KOPT-K1 (cell line): ENCODE measurements around the gene INTS13.
A peak's percentile ranks its signal among the peaks of the same experiment; 100 is the strongest.

Source experiments
- H3K27ac ChIP-seq: fragments of 200-600 bp; sonication (generic); 2 replicates; pipeline ENCODE4 v1.5.1; 2016; ENCODE audit warnings: antibody characterized with exemption, mild to moderate bottlenecking, low read depth, low read length; ENCODE audit not compliant: poor library complexity, severe bottlenecking
- H3K36me3 ChIP-seq: fragments of 200-600 bp; sonication (generic); 2 replicates; pipeline ENCODE4 v1.5.1; 2017; ENCODE audit warnings: antibody characterized with exemption, mild to moderate bottlenecking, low read length, moderate library complexity; ENCODE audit not compliant: insufficient read depth
- H3K9me3 ChIP-seq: fragments of 200-600 bp; sonication (generic); 2 replicates; pipeline ENCODE4 v1.5.1; 2017; ENCODE audit warnings: antibody characterized with exemption, low read length, mild to moderate bottlenecking; ENCODE audit not compliant: insufficient read depth, poor library complexity, severe bottlenecking

Gene INTS13

DNA sequence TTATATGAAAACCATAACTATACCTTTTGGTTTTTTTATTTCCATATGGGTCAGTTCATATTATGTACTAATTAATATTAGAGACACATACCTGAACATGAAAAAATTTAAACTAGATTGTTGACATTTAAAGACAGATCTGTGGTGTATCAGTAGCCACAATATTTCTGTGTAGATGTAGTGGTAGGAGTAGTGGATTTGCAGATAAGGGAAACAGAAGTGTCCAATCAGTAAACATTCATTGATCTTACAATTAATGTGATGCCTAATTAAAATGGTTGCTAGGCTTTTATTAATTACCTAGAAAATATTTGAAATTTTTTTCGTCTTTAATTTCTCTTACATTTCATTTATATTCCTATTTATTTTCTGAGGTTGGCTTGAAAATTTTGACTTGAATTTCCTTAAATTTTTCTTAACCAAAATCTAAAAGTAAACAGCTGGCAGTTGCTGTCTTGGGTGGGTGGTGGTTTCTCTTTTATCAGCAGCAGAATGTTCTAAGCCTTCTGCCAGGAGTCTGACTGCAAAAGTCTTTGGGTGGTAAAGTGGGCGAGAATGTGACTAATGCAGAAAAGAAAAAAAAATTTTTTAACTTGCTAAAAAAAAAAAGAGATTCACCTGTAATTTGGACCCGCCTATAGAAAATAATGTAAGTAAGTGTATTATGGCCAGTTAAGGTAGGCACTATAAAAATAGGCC is 2.9 kb upstream of the INTS13 start:
- Histone ChIP-seq H3K9me3 (peaks cover 15% of the 10 kb centered on the region), H3K36me3 (peaks cover 7% of the 10 kb centered on the region; the same call in 1 of the 2 replicates), H3K27ac (peak overlapping the region; percentile 87)

DNA sequence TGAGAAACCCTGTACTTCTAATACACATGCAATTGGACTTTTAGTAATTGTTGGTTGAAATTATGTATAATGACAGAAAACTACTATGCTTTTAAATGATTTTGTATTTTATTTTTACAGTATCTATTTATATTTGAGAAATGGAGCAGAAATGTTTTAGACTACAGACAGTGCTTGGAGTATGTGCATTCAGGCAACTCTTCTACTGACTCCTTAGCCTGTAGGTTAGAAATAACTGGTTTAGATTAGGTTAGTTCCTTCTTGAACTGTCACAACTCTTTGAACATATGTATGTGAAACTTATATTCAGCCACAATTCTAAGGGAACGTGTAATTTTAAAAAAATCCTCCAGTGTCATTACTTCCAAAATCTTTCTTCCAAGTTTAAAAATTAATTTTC is 2.2 kb upstream of the INTS13 start:
- Histone ChIP-seq H3K9me3 (peaks cover 9% of the 10 kb centered on the region), H3K36me3 (peaks cover 8% of the 10 kb centered on the region; the same call in 1 of the 2 replicates), H3K27ac (peak overlapping the region; percentile 87)

DNA sequence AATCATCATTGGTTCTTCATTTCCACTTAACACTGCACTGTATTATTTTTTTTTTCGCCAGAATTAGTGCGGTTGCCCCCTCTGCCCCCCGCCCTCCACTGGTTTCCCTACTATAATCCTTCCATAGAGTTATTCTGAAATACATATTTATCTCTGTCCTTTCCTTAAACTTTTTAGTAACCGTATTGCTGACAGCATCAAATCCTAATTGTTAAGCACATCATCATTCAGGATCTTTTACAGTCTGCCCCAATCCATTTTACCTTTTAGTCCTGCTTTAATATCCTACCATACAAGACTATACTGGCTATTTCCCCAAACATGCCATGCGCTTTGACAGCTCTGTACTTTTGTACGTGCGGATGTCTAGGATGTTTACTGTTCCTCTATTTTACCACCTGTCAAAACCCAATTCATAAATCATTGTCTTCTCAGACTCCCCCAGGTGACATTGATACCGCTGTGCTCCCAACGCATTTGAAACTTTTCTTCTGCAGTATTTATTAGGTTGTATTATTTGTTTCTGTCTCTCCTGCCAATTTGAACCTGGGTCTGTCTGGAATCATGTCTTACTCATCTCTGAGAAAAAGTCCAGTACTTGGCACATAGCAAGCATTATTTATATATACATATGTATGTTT is 1.5 kb upstream of the INTS13 start:
- Histone ChIP-seq H3K9me3 (peaks cover 3% of the 10 kb centered on the region), H3K27ac (peak overlapping the region; percentile 87), H3K36me3 (peaks cover 12% of the 10 kb centered on the region; the same call in 1 of the 2 replicates)

DNA sequence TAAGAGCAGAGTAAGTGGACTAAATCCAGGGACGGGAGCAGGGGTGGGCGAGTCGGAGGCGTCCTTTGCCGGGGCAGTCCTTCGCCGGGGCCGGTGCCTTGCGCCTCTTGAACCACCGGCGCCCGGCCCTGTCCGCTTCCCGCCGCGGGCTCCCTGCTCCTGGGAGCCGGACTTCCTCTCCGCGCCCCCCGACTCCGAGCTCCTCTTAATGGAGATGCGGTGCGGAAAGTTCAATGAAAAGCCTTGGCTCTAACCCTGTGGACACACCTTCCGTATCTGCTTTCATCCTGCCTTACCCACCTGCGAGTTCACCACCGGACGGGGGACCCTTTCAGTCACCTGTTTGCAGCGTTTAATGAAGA is 901 bp upstream of the INTS13 start:
- Histone ChIP-seq H3K9me3 (no peaks in the 10 kb centered on the region), H3K27ac (peak overlapping the region; percentile 87), H3K36me3 (peaks cover 13% of the 10 kb centered on the region; the same call in 1 of the 2 replicates)

DNA sequence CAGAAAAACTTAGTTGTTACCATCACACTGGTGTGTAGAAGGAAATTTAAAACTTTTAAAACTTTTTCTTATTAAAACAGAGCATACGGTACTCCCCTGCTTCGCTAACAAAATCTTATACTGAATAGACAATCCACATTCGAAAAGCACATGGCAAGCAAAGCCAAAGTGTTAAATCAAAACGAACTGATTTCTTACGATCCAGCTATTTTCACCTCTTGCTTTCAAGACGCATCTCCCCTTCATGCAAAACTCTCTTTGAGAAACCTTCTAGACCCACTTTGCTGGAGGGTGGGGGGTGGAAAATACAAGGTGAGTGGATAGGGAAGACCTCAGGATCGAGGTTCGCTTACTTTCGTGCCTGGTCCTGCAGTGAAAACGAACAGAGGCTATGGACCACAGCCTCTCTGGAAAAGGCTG is 328 bp downstream of the INTS13 start:
- peak overlapping the region; percentile 87 for H3K27ac ChIP-seq
- H3K36me3 ChIP-seq: peaks cover 26% of the 10 kb centered on the region
- no peaks in the 10 kb centered on the region for H3K9me3 ChIP-seq

DNA sequence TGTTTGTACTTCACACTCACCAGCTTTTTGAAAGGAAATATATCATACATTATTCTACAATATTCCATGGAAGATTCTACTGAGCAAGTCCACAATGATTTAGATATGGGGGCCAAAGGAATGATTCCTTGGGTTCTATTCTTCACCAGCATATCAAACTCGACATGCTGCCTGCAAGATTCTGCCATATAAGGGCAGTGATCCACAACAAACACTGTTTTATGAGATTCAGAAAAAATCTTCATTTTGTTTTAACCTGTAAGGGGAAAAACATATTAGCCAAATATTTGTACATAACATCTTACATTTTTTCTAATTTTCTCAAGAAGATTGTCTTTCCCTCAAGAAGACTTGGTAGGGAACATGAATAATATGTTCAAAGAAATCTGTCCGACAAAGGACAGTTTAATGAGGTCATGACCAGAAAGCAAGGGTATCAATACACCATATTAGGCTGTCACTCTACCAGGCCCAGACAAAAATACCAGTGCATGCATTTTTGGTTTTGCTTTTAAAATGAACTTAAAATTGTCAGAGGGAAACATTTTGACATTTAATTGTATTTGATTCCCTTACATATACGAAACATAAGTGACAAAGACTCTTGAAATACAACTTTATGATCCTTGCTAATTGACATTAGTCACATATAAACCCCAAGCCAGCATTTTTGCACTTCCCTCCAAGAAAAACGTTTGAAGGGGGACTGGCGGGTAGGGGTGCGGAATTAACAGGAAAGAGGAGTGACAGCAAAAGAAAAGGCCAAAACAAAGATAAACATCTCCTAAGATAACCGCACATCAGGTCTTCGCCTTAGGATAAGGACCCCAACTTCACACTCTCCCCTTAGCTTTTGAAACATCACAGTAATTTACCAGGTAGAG is 980 bp downstream of the INTS13 start:
- peak overlapping the region; percentile 87 for H3K27ac ChIP-seq
- peaks cover 32% of the 10 kb centered on the region for H3K36me3 ChIP-seq
- H3K9me3 ChIP-seq: no peaks in the 10 kb centered on the region

DNA sequence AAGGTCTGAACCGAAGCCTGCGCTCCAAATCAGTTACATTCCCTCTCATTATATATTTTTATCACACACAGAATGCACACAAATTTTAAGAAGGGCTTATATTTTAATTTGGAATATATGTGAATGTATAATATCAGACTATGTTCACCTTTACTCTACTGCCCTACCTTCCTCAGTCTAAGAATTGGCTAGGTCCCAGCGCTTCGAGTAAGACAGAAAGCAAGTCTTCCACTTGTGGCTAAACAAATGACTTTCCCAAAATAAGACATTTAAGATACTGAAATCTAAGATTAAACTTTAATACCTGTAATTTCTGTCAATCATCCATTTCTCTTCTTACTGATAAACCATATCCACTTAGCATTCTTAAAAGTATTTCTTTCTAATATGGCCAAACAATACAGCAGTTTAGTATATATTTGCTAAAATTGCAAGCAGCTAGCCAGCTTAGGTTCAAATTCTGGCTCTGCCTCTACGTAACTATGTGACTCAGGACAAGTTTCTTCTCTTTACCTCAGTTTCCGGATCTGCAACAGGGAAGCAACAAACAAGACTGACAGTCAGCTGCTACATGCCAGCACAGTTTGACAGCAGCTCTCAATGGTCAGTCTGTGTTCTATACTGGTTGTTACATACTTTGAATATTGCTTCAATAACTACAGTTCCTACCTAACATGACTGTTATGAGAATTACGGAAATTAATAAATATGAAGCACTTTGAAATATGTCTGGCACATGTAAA is 2.0 kb downstream of the INTS13 start:
- H3K27ac ChIP-seq: peak overlapping the region; percentile 87

DNA sequence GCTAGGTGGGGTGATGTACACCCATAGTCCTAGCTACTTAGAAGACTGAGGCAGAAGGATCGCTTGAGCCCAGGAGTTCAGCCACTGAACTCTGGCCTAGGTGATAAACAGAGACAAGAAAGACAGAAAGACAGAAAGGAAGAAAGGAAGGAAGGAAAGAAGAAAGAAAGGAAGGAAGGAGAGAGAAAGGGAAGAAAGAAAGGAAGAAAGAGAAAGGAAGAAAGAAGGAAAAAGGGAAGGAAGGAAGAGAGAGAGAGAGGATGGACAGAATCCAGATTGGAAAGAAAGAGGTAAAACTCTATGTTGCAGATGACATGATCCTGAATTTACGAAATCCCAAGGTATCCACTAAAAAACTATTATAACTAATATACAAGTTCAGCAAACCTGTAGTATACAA is 8.2 kb downstream of the INTS13 start:
- H3K9me3 ChIP-seq: no peaks in the 10 kb centered on the region
- H3K27ac ChIP-seq: no peak overlapping the region
- H3K36me3 ChIP-seq: peaks cover 98% of the 10 kb centered on the region

More for the DNA sequence above, 2.0 kb downstream of the INTS13 start:
- Histone ChIP-seq H3K36me3 (peaks cover 41% of the 10 kb centered on the region), H3K9me3 (no peaks in the 10 kb centered on the region)

DNA sequence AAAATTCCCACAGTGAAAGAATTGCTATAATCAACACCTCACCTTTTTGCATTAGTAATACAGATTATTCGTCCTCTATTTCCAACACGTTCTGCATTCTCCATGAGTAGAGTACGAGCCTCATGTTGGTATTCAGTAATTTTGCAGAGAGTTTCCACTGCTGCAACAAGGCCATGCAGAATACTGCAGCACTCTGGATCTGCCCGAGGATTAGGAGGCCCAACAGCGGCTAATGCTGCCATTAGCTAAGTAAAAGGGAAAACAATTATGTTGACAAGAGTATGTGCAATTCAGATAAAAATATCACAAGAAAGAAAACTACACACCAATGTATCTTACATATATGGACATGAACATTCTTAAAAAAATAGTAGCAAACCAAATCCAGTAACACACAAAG is 9.1 kb downstream of the INTS13 start:
- Histone ChIP-seq H3K36me3 (peaks cover 99% of the 10 kb centered on the region), H3K27ac (no peak overlapping the region)

DNA sequence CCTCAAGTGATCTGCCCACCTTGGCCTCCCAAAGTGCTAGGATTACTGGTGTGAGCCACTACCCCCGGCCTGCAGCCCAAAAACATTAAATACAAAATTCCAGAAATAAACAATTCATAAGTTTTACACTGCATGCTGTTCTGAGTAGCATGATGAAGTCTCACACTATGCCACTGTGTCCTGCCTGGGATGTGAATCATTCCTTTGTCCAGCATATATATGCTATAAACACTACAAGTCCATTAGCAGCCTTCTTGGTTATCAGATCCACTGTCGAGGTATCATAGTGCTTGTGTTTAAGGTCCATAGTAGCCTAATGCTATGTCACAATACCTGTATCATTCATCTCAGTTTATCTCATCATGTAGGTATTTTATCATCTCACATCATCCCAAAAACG is 15.9 kb downstream of the INTS13 start:
- Histone ChIP-seq H3K27ac (no peak overlapping the region), H3K9me3 (no peaks in the 10 kb centered on the region), H3K36me3 (peaks cover 96% of the 10 kb centered on the region)

More for the DNA sequence above, 9.1 kb downstream of the INTS13 start:
- no peaks in the 10 kb centered on the region for H3K9me3 ChIP-seq

DNA sequence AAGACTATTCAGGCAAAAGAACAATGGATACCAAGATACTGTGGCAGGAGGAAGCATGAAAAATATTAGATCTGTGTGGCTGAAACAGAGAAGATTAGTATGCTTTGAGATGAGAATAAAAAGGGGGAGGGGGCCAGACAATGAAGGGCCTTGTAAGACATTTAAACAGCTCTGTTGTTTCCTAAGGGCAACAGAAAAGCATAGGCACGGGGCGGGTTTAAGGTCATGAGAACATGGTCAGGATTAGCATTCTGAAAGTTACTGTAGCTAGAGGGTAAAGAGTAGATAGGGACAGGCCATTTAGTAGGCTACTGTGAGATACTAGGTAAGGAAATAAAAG is 18.6 kb downstream of the INTS13 start:
- Histone ChIP-seq H3K27ac (no peak overlapping the region), H3K36me3 (peaks cover 95% of the 10 kb centered on the region), H3K9me3 (no peaks in the 10 kb centered on the region)

DNA sequence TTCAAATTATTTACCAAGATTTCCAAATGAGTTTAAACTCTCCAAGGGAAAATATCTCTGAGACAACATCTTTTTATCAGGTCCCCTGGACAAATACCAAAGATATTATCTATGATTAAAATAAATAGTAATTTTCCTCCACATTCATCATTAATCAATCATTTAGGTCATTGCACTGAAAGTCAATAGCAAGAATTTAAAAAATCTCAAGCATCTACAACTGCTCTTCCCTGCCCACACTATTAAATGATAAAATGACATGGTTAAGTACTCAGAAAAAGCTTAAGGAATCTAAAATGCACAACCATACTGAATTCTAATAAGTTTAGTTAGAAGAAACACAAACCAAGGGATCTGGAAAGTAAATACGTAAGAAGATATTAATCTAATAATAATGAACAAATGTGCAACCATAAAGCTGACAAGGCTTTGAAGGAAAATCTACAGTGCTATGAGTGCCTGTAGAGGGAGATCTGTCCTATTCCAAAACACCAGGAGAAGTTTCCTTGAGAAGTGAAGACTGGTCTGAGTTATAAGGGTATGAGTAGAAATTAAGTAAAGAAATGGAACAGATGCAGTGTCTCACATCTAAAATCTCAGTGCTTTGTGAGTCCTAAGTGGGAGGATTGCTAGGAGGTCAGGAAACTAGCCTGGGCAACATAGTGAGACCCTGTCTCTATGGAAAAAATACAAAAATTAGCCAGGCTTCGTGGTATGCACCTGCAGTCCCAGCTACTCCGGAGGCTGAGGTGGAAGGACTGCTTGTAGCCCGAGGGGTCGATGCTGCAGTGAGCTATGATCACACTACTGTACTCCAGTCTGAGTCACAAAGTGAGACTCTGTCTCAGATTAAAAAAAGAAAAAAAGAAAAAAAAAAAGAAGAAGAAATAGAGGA is 19.2 kb downstream of the INTS13 start:
- Histone ChIP-seq H3K36me3 (peaks cover 95% of the 10 kb centered on the region), H3K27ac (no peak overlapping the region)

DNA sequence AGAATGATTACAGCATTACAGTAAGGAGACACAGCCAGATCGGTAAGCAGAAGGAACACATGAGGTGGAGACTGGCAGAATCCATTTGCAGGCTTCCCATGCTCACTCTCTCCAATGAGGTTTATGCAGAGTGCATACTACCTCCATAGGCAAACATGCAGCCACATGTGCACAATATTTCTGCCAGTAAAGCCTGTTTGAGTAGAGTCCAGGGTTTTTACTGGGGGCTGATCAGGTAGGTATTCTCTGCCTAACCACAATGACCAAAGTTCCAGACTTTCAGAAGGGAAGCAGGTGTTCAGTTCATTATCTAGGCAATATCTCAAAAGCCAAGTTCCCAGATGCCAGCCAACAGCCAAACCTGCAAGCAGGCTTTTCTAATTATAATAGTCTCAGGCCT is 31.1 kb downstream of the INTS13 start:
- Histone ChIP-seq H3K9me3 (peaks cover 13% of the 10 kb centered on the region), H3K27ac (peak overlapping the region; percentile 54), H3K36me3 (peaks cover 99% of the 10 kb centered on the region)

More for the DNA sequence above, 19.2 kb downstream of the INTS13 start:
- no peaks in the 10 kb centered on the region for H3K9me3 ChIP-seq

DNA sequence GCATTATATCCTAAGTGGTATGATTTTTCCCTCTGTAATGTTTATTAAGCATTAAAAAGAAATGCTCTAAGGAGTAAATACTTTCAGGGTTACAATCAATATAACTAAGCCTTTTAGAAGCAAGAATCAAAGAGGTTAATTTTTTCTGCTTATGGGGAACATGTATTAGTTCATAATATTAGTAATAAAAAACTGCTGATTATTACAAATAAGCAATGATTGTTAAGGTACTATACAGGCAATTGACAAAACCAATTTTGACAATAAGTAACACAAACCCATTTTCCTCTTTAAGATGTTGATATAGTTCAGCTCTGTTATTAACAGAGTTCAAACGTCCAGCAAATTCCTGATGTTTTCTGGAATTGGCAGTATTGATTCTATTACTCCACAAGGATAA is 31.8 kb downstream of the INTS13 start:
- H3K36me3 ChIP-seq: peaks cover 99% of the 10 kb centered on the region
- H3K27ac ChIP-seq: peak overlapping the region; percentile 54
- peaks cover 13% of the 10 kb centered on the region for H3K9me3 ChIP-seq
